Measurements from ENCODE around the gene CCDC9B. TPM values are rescaled to one million over a fixed set of nuclear protein-coding genes. Genes with fewer than 3 reads are reported as not detected.
A peak's percentile ranks its signal among the peaks of the same experiment; 100 is the strongest.

CCDC9B gene
- total RNA-seq, 1 experiment from 2014 or later, result 1.4 TPM

GRCh38 chr15:40367686-40368611 lies 27.2 kb upstream of the CCDC9B start:
- H3K9me3 Mint-ChIP-seq, result no peaks in the 10 kb centered on the region
- peaks cover 45% of the 10 kb centered on the region for H3K27me3 Mint-ChIP-seq (ENCODE audit: low read depth)
- no peaks in the 10 kb centered on the region for H3K36me3 Mint-ChIP-seq
- H3K4me1 Mint-ChIP-seq, result peaks cover 21% of the 10 kb centered on the region
- ATAC-seq, result peak; percentile 89
- H3K4me3 Mint-ChIP-seq, result peak overlapping the region; percentile 52
- ChIA-PET POLR2A (interaction anchor here (0.5 to 1.8 kb wide), 2 partner anchors 15 to 586 kb away, joined by 4 to 6 read pairs; partner anchors contain the start of gene KNSTRN), CTCF (interaction anchor here (0.6 to 8.4 kb wide), 30 partner anchors 10 to 152 kb away, joined by 3 to 87 read pairs (median 4); partner anchors contain the start of genes CCDC9B, DISP2, INAFM2 and IVD)
- peak; percentile 90 for DNase-seq (ENCODE audit: low spot score)
- no peak overlapping the region for H3K27ac Mint-ChIP-seq
- TF ChIP-seq MYBL2 (CRISPR knock-in tag; IDR thresholded peaks at IDR 0.05) (peak; percentile 98), RORB (CRISPR knock-in tag; IDR thresholded peaks at IDR 0.05) (no peak), FOXP4 (CRISPR knock-in tag; IDR thresholded peaks at IDR 0.05) (peak; percentile 99), ZNF263 (CRISPR knock-in tag; IDR thresholded peaks at IDR 0.05; ENCODE audit: low read depth) (peak; percentile 79; the same call in 1 of the 2 replicates), E2F5 (CRISPR knock-in tag; IDR thresholded peaks at IDR 0.05) (peak; percentile 96), FOXJ3 (CRISPR knock-in tag; IDR thresholded peaks at IDR 0.05; ENCODE audit: borderline replicate concordance) (peak; percentile 93), RELA (CRISPR knock-in tag; IDR thresholded peaks at IDR 0.05; ENCODE audit: borderline replicate concordance) (peak; percentile 98), ATF1 (CRISPR knock-in tag; IDR thresholded peaks at IDR 0.05) (peak; percentile 91), GABPB1 (CRISPR knock-in tag; IDR thresholded peaks at IDR 0.05) (peak; percentile 79), KAT7 (CRISPR knock-in tag; IDR thresholded peaks at IDR 0.05; ENCODE audit: borderline replicate concordance) (peak; percentile 79; the same call in 1 of the 2 replicates), CBFB (CRISPR knock-in tag; IDR thresholded peaks at IDR 0.05; ENCODE audit: low read depth) (peak; percentile 93), ARID4B (CRISPR knock-in tag; IDR thresholded peaks at IDR 0.05; ENCODE audit: borderline replicate concordance) (peak; percentile 99), ZNF281 (CRISPR knock-in tag; IDR thresholded peaks at IDR 0.05) (peak; percentile 99), STAT6 (CRISPR knock-in tag; conservative IDR thresholded peaks at IDR 0.05; ENCODE audit: low read depth) (peak; percentile 92; the same call in 1 of the 2 replicates), USF2 (CRISPR knock-in tag; IDR thresholded peaks at IDR 0.05) (0 out of 2 replicates have a peak, but pooled peaks have one; percentile 15), CREM (CRISPR knock-in tag; IDR thresholded peaks at IDR 0.05) (peak; percentile 90), ZNF423 (CRISPR knock-in tag; IDR thresholded peaks at IDR 0.05) (0 out of 2 replicates have a peak, but pooled peaks have one; percentile 34), FOXK1 (CRISPR knock-in tag; IDR thresholded peaks at IDR 0.05) (peak; percentile 95), ZSCAN18 (CRISPR knock-in tag; IDR thresholded peaks at IDR 0.05) (no peak)

Measured in WTC11 (cell line).